Measurements from ENCODE around the gene FGFRL1. TPM values are rescaled to one million over a fixed set of nuclear protein-coding genes. Genes with fewer than 3 reads are reported as not detected.

Gene FGFRL1
- total and polyA plus RNA-seq, 2 donors from 2014 or later: 22.0 to 25.5 TPM

DNA sequence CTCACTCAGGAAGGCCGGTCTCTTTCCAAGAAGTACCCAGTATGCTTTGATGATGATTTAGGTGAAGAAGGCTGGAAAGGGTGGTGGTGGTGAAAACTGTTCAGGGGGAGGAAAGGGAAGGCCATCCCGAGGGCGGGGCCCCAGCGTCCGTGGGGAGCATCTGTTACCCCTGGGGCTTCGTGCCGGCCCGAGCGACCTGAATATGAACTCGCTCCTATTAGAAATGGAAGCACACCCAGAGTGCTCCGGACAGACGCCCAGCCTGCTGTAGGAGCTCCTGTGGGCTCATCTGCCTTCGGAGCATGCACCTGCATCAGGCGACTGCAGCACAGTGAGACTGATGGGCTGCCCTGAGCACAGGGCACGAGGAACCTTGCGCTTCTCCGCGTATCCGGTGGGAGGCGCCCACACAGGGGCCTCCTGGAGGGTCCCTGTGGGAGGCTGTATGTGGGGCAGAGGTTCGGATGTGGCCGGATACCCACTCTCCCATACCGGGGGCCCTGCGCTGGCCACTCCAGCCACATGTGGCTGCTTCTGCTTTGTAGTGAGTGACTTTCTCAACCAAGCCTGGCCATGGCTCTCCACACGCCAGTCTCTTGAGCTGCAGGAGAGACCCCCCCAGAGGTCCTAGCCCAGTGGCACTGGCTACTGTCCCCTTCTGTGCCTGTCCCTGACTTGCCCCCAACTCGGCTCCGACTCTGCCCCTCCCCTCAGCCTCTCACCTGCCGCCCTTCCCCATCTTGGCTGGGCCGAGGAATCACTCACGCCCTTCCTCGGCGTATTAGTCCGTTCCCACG is 36.7 kb downstream of the FGFRL1 start:
- no peaks in the 10 kb centered on the region for H3K9me3 ChIP-seq (ENCODE audit: control insufficient read depth in 2 of 3, insufficient read depth in 1 of 3, low read length in 3 of 3)
- FAIRE-seq (no peak), DNase-seq (peak in 2 of 5 donors; percentile 49 to 64)
- no peaks in the 10 kb centered on the region for H3K36me3 ChIP-seq (ENCODE audit: control insufficient read depth in 2 of 3, insufficient read depth in 3 of 3, low read length in 3 of 3)
- no peak overlapping the region for H3K4me3 ChIP-seq (ENCODE audit: low read length in 3 of 3)
- intact Hi-C loops (cut with DNase I): no loop called here
- H3K27me3 ChIP-seq (ENCODE audit: control insufficient read depth, insufficient read depth, low read length): peaks cover 5% of the 10 kb centered on the region
- H3K9ac ChIP-seq (ENCODE audit: low read length in 3 of 3): no peak overlapping the region
- no peak overlapping the region for H3K27ac ChIP-seq (ENCODE audit: low read depth in 2 of 2, low read length in 2 of 2)
- TF ChIP-seq, protein P1, sequence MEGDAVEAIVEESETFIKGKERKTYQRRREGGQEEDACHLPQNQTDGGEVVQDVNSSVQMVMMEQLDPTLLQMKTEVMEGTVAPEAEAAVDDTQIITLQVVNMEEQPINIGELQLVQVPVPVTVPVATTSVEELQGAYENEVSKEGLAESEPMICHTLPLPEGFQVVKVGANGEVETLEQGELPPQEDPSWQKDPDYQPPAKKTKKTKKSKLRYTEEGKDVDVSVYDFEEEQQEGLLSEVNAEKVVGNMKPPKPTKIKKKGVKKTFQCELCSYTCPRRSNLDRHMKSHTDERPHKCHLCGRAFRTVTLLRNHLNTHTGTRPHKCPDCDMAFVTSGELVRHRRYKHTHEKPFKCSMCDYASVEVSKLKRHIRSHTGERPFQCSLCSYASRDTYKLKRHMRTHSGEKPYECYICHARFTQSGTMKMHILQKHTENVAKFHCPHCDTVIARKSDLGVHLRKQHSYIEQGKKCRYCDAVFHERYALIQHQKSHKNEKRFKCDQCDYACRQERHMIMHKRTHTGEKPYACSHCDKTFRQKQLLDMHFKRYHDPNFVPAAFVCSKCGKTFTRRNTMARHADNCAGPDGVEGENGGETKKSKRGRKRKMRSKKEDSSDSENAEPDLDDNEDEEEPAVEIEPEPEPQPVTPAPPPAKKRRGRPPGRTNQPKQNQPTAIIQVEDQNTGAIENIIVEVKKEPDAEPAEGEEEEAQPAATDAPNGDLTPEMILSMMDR (IDR thresholded peaks at IDR 0.05; ENCODE audit: borderline replicate concordance, extremely low read depth, insufficient read depth): no peak
- peaks cover 0 to 9% (median 0%) of the 10 kb centered on the region in 3 donors for H3K4me1 ChIP-seq (ENCODE audit: control insufficient read depth in 2 of 3, insufficient read depth in 2 of 3, low read depth in 1 of 3, low read length in 3 of 3)

DNA sequence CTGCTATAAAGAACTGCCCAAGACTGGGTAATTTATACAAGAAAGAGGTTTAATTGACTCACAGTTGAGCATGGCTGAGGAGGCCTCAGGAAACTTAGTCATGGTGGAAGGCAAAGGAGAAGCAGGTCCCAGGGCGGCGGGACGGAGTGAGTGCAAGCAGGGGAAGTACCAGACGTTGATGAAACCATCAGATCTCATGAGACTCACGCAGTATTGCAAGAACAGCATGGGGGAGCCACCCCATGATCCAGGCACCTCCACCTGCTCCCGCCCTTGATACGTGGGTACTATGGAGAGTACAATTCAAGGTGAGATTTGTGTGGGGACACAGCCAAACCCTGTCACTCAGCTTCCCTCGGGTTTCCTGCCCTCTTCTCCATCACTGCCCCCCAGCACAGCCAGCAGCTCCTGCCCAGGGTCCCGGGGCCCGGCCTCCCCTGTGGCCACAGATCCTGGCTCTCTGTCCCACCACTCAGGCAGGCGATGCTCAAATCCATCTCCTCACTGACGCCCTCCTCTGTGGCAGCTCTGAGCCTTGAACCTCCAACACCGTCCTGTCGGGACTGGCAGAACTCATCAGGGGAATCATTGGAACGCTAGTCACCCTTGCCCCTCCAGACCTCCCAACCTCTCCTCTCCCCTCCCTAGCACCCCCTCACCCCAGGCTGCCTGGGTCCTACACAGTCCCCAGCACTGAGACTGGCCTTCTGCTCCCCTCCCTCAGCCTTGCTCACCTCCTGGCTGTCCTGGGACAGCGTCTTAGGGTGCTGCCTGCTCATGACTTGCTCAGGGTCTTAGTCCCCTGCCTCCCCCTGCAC is 37.6 kb downstream of the FGFRL1 start:
- TF ChIP-seq, protein P1 (IDR thresholded peaks at IDR 0.05; ENCODE audit: borderline replicate concordance, extremely low read depth, insufficient read depth): no peak
- Histone ChIP-seq H3K4me1 (ENCODE audit: control insufficient read depth in 2 of 3, insufficient read depth in 2 of 3, low read depth in 1 of 3, low read length in 3 of 3) (peaks cover 0 to 5% (median 0%) of the 10 kb centered on the region in 3 donors), H3K27me3 (ENCODE audit: control insufficient read depth, insufficient read depth, low read length) (peaks cover 2% of the 10 kb centered on the region), H3K9ac (ENCODE audit: low read length in 3 of 3) (no peak overlapping the region), H3K9me3 (ENCODE audit: control insufficient read depth in 2 of 3, insufficient read depth in 1 of 3, low read length in 3 of 3) (no peaks in the 10 kb centered on the region), H3K27ac (ENCODE audit: low read depth in 2 of 2, low read length in 2 of 2) (no peak overlapping the region), H3K4me3 (ENCODE audit: low read length in 3 of 3) (no peak overlapping the region), H3K36me3 (ENCODE audit: control insufficient read depth in 2 of 3, insufficient read depth in 3 of 3, low read length in 3 of 3) (no peaks in the 10 kb centered on the region)
- FAIRE-seq: no peak
- DNase-seq: peak in 2 of 5 donors; percentile 37 to 57
- intact Hi-C loops (cut with DNase I): no loop called here

GRCh38 chr4:1049591-1049905 is 38.1 kb downstream of the FGFRL1 start:
- TF ChIP-seq, protein P1 (IDR thresholded peaks at IDR 0.05; ENCODE audit: borderline replicate concordance, extremely low read depth, insufficient read depth): no peak
- DNase-seq (peak in 2 of 5 donors; percentile 60 to 74), FAIRE-seq (no peak)
- peaks cover 0 to 5% (median 0%) of the 10 kb centered on the region in 3 donors for H3K4me1 ChIP-seq (ENCODE audit: control insufficient read depth in 2 of 3, insufficient read depth in 2 of 3, low read depth in 1 of 3, low read length in 3 of 3)
- no peak overlapping the region for H3K4me3 ChIP-seq (ENCODE audit: low read length in 3 of 3)
- no peak overlapping the region for H3K9ac ChIP-seq (ENCODE audit: low read length in 3 of 3)
- no peak overlapping the region for H3K27ac ChIP-seq (ENCODE audit: low read depth in 2 of 2, low read length in 2 of 2)
- no peaks in the 10 kb centered on the region for H3K36me3 ChIP-seq (ENCODE audit: control insufficient read depth in 2 of 3, insufficient read depth in 3 of 3, low read length in 3 of 3)
- intact Hi-C loops (cut with DNase I): no loop called here
- H3K27me3 ChIP-seq (ENCODE audit: control insufficient read depth, insufficient read depth, low read length): peaks cover 2% of the 10 kb centered on the region
- H3K9me3 ChIP-seq (ENCODE audit: control insufficient read depth in 2 of 3, insufficient read depth in 1 of 3, low read length in 3 of 3): no peaks in the 10 kb centered on the region
